SK-N-MC (cell line): Measurements from ENCODE around the gene ARAP2.

Experiments
- DNase-seq: peaks from one replicate; pipeline ENCODE4 v3.0.0-alpha.2; 2011; ENCODE audit warnings: low read depth, low spot score
- H3K27ac ChIP-seq: fragments of 200-600 bp; sonication (generic); 2 replicates; pipeline ENCODE4 v1.5.1; 2016; ENCODE audit warnings: mixed run types
- H3K36me3 ChIP-seq: fragments of 200-600 bp; sonication (generic); 2 replicates; pipeline ENCODE4 v1.6.1; 2017; ENCODE audit warnings: antibody characterized with exemption, low read length, mixed read lengths; ENCODE audit not compliant: insufficient read depth
- H3K4me3 ChIP-seq: fragments of 200-600 bp; sonication (generic); 2 replicates; pipeline ENCODE4 v1.5.1; 2016
- H3K9ac ChIP-seq: fragments of 200-600 bp; sonication (generic); 2 replicates; pipeline ENCODE4 v1.8.0; 2017; ENCODE audit warnings: mixed run types, mixed read lengths; ENCODE audit not compliant: insufficient read length
- H3K9me3 ChIP-seq: fragments of 200-600 bp; sonication (generic); 2 replicates; pipeline ENCODE4 v1.6.1; 2017; ENCODE audit warnings: low read depth, mild to moderate bottlenecking, antibody characterized with exemption, low read length, moderate library complexity, mixed read lengths
- EZH2 ChIP-seq: fragments of 200-600 bp; sonication (generic); IDR thresholded peaks from one replicate; pipeline ENCODE4 v1.6.1; 2017; ENCODE audit warnings: antibody characterized with exemption
- FOXP2 ChIP-seq: optimal IDR thresholded peaks from 2 replicates; pipeline ENCODE3; 2011; ENCODE audit warnings: mild to moderate bottlenecking, moderate library complexity; ENCODE audit not compliant: insufficient read depth; ENCODE audit errors: extremely low read length, control extremely low read depth
- POLR2AphosphoS5 ChIP-seq: IDR thresholded peaks from 2 replicates; pipeline ENCODE4 v1.6.1; 2012; ENCODE audit warnings: mild to moderate bottlenecking, low read depth, low read length, borderline replicate concordance

Gene ARAP2

DNA sequence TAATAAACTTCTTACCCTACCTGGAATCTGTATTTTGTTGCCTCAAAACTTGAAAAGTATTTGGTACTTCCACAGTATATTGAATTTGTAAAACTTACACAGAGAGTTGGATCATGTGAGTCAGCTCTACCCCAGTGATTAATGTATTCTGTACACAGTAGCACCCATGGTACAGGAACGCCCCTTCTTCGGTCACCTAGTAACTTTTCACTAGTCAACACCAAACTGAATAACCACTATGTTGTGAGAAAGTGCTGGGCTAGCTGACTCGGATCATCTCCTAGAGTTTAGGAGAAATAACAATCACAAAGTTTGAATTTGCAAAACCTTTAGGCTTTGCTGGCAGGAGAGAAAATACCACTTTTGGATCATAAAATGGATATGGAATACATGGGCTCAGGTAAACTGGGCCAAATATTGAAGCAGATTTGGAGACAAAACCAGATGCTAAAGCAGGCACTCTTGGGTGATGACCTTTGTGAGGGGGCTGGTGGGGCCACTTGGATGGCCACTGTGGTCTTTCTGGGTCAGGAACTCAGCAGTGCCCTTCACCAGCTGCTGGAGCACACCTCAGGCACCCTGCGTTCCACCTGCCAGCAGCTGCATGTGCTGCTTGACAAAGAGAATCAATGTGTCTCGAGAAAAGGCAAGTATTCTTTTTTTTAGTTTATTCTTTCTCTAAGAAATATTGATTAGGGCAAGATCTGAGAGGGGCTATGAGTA lies 37.2 kb upstream of the ARAP2 start, which contains the start of gene DTHD1:
TSS of gene DTHD1 (plus strand) at position 233 of the 723 bp plus-strand sequence. CDS start at position 376, 143 bp downstream.
- H3K9ac ChIP-seq, result no peak within 1 kb of the TSS
- no peak for TF ChIP-seq FOXP2
- no peak for TF ChIP-seq POLR2AphosphoS5
- TF ChIP-seq EZH2, result no peak

GRCh38 chr4:36280555-36280954 lies 36.2 kb upstream of the ARAP2 start:
- TF ChIP-seq FOXP2 (no peak), EZH2 (no peak), POLR2AphosphoS5 (no peak)
- no peak for DNase-seq
- no peak overlapping the region for H3K9ac ChIP-seq
- no peaks in the 10 kb centered on the region for H3K36me3 ChIP-seq
- H3K9me3 ChIP-seq, result no peaks in the 10 kb centered on the region
- no peak overlapping the region for H3K4me3 ChIP-seq
- no peak overlapping the region for H3K27ac ChIP-seq

More for the DNA sequence above, 37.2 kb upstream of the ARAP2 start, which contains the start of gene DTHD1:
- no peak for DNase-seq
- Histone ChIP-seq H3K4me3 (no peak within 1 kb of the TSS), H3K27ac (no peak within 1 kb of the TSS), H3K36me3 (no peaks in the 10 kb centered on the region), H3K9me3 (no peaks in the 10 kb centered on the region)

- DNase-seq, result no peak
- TF ChIP-seq EZH2 (no peak), FOXP2 (no peak), POLR2AphosphoS5 (no peak)
- H3K27ac ChIP-seq, result no peak overlapping the region
- H3K9ac ChIP-seq, result no peak overlapping the region
- no peaks in the 10 kb centered on the region for H3K36me3 ChIP-seq
- no peaks in the 10 kb centered on the region for H3K9me3 ChIP-seq
- no peak overlapping the region for H3K4me3 ChIP-seq
Measured at GRCh38 chr4:36278789-36279188, 34.5 kb upstream of the ARAP2 start.

- DNase-seq, result no peak
- TF ChIP-seq FOXP2 (no peak), POLR2AphosphoS5 (no peak), EZH2 (no peak)
- Histone ChIP-seq H3K27ac (no peak overlapping the region), H3K9ac (no peak overlapping the region), H3K9me3 (no peaks in the 10 kb centered on the region), H3K36me3 (no peaks in the 10 kb centered on the region), H3K4me3 (no peak overlapping the region)
Measured at GRCh38 chr4:36277533-36277932, 33.2 kb upstream of the ARAP2 start.

DNA sequence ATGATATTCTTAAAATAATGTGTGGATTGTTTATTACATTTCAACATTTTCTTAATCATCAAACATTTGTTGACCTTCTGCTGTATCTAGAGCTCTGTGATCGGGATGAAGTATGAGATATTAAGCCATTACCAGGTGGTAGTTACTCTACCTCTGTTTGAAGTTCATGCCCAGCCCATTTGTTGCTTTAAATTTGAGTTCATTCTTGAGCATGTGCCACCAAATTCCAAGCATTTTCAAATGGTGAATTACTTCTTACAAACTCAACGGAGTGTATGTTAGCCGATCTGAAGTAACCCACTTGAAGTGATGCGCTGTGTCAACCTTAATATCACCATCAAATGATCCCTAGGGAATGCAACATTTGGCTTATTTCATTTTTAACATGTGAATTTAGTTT lies 29.8 kb upstream of the ARAP2 start:
- no peak for DNase-seq
- no peaks in the 10 kb centered on the region for H3K36me3 ChIP-seq
- no peak overlapping the region for H3K4me3 ChIP-seq

DNA sequence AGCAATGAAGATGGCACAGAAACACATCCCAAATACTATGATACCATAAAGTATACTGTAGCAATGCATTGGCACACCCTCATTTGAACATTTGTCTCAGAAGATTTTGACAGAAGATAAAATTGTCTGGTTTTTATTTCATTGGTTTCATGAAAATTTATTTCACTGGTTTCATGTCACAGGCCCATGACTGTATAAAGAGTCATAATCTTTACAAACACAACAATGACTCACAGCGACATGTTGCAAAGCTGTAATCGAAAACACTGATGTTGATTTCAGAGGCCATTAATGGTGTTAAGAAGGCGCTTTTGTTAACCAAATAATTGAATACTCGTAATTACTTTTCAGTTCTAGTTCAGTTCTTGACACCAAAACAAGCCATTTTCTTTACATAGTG lies 29.0 kb upstream of the ARAP2 start:
- TF ChIP-seq POLR2AphosphoS5, result no peak
- no peak for TF ChIP-seq EZH2
- Histone ChIP-seq H3K36me3 (no peaks in the 10 kb centered on the region), H3K9ac (no peak overlapping the region), H3K27ac (no peak overlapping the region), H3K4me3 (no peak overlapping the region), H3K9me3 (no peaks in the 10 kb centered on the region)
- DNase-seq, result no peak

More for the DNA sequence above, 29.8 kb upstream of the ARAP2 start:
- Histone ChIP-seq H3K9ac (no peak overlapping the region), H3K27ac (no peak overlapping the region), H3K9me3 (no peaks in the 10 kb centered on the region)
- TF ChIP-seq POLR2AphosphoS5 (no peak), FOXP2 (no peak), EZH2 (no peak)

- no peak for TF ChIP-seq FOXP2
- no peak for TF ChIP-seq POLR2AphosphoS5
- TF ChIP-seq EZH2, result no peak
- Histone ChIP-seq H3K27ac (no peak overlapping the region), H3K9ac (no peak overlapping the region), H3K36me3 (no peaks in the 10 kb centered on the region), H3K9me3 (no peaks in the 10 kb centered on the region), H3K4me3 (no peak overlapping the region)
- DNase-seq, result no peak
Measured at GRCh38 chr4:36269533-36270173, 25.3 kb upstream of the ARAP2 start.

GRCh38 chr4:36269101-36269500 lies 24.8 kb upstream of the ARAP2 start:
- no peak for DNase-seq
- no peak overlapping the region for H3K4me3 ChIP-seq
- TF ChIP-seq EZH2, result no peak
- TF ChIP-seq FOXP2, result no peak
- TF ChIP-seq POLR2AphosphoS5, result no peak
- H3K9me3 ChIP-seq, result no peaks in the 10 kb centered on the region
- no peaks in the 10 kb centered on the region for H3K36me3 ChIP-seq
- no peak overlapping the region for H3K9ac ChIP-seq
- H3K27ac ChIP-seq, result no peak overlapping the region
